Stimulated activated CD8-positive, alpha-beta memory T cell treated with anti-CD3 and anti-CD28 coated beads, Interleukin-4, amount 100 ng/mL, for 1 hour (primary cell): ENCODE results near the gene USP4.
"Not testable (repeated sequence)": the region's sequence is repeated elsewhere in the genome, so short reads cannot be mapped to it uniquely, and the experiment has no call there.

Source experiments
- DNase-seq, 2 donors: peaks; one replicate each; pipeline ENCODE4 v3.0.0-alpha.2; 2020; ENCODE audit warnings: low read depth in 2 of 2, low spot score in 1 of 2

Gene USP4

GRCh38 chr3:49351521-49352011 is 11.7 kb upstream of the USP4 start:
- no peak for DNase-seq

DNA sequence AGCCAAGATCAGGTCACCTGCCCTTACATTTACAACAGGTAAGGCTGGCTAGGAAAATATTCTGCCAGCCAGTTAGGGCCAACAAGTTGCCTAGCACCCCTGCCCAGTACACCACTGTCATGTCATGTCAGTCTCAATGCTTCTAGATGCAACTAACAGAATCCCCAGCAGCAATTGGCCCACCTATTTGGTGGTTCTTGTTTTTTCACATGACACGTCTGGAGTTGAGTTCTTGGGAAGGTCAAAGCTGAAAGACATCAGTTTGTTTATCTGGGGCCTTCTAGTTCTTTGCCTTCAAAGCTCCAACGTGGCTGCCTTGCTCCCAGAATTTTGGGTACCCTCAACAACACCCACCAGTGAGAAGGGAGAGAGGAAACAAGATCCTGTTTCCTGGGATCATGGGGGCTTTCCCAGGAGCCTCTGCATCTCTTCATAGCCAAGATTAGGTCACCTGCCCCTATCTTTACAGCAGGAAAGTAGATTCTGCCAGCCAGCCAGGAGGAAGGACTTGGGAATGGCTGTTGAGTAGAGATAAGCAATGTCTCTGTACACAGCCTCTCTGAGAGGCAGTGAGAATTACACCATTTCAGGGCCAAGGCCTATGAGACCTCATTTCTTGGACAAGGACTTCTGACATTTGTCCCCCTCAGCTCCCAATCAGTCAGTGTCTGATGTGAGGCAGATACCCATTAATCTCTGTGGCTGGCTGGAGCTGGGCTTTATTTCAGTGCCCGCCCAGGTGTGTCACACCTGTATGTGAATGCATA is 9.7 kb upstream of the USP4 start:
- DNase-seq, result no peak

- DNase-seq, result not testable (repeated sequence)
These were observed 8.5 kb upstream of the USP4 start for GRCh38 chr3:49348361-49348760.

GRCh38 chr3:49346797-49347251 is 7.0 kb upstream of the USP4 start:
- DNase-seq, result no peak

DNA sequence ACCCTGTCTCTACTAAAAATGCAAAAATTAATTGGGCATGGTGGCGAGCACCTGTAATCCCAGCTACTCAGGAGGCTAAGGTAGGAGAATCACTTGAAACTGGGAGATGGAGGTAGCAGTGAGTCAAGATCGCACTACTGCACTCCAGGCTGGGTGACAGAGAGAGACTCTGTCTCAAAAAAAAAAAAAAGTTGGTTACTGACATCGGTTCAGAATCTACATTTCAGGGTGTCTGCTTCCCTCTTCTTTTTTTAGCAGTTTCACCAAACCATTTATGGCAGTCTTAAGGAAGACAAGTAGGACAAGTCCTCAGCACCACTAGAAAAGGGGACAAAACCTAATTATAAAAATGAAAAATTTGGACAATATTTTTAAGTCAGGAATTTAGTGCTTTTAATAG is 3.3 kb upstream of the USP4 start:
- no peak for DNase-seq

DNA sequence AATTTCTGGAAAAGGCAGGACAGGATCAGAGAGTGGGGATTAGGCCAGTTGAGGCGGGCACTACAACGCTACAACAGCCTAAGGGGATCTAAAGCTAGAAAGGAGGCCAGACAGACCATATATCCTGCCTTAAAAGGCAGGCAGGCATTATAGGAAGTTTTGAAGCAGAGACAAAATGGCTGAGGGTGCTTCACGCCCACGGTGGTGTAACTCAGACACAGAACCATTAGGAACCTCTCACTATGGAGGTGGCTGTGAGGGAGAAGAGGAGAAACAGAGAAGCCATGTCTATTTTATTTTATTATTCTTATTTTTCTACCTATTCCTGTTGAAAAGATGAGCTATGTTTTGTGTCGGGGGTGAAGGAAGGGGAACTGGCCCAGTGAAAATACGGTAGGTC is 2.1 kb upstream of the USP4 start:
- DNase-seq, result no peak

GRCh38 chr3:49339581-49339940 is 292 bp downstream of the USP4 start:
- DNase-seq, result no peak

DNA sequence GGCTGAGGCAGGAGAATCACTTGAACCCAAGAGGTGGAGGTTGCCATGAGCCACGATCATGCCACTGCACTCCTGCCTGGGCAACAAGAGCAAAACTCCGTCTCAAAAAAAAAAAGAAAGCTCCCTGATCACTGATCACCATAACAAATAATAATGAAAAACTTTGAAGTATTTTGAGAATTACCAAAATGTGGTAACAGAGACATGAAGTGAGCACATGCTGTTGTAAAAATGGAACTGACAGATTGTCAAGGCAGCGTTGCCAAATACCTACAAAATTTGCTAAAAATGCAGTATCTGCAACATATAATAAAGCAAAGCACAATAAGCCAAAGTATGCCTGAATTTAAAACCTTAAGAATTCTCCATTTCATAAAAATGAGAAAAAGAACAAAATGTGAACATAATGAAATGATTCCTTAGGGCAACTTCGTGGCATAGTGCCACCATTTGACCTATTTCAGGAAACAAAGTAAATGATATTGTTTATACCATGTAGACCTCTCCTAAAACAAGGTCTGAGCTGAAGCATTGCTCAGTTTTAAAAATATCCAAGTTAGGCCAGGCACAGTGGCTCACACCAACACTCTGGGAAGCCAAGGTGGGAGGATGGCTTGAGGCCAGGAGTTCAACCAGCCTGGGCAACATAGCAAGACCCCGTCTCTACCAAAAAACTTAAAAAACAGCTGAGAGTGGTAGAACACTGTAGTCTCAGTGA is 5.8 kb downstream of the USP4 start:
- no peak for DNase-seq

GRCh38 chr3:49333091-49333490 is 6.8 kb downstream of the USP4 start:
- no peak for DNase-seq

- DNase-seq, result no peak
These were observed 10.7 kb downstream of the USP4 start for GRCh38 chr3:49329186-49329585.

DNA sequence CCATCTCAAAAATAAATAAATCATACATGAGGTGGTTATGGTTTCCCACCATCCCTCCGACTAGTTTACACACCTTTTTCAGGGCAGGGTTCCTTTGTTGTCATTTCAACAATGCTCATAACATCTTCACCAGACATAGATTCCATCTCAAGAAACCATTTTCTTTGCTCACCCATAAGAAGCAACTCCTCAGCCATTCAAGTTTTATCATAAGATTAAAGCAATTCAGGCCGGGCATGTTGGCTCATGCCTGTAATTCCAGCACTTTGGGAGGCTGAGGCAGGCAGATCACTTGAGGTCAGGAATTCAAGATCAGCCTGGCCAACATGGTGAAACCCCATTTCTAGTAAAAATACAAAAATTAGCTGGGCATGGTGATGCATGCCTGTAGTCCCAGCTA is 11.5 kb downstream of the USP4 start:
- DNase-seq, result not testable (repeated sequence)

DNA sequence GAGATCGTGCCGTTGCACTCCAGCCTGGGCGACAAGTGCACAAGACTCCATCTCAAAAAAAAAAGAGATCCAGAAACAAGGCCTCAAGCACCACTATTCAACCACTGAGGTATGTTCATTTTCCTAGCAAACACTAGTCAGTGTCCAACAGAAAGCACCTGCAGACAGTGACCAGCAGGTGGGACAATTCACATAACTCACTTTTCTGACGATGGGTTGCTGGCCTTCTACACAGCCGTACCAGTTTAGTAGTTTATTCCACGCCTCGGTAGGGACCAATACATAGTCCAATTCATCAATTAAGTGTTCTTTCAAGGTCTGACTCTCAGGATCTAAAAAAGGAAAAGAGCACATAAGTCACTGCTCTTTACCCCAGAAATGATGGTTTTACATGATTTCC is 12.4 kb downstream of the USP4 start:
- DNase-seq, result no peak

DNA sequence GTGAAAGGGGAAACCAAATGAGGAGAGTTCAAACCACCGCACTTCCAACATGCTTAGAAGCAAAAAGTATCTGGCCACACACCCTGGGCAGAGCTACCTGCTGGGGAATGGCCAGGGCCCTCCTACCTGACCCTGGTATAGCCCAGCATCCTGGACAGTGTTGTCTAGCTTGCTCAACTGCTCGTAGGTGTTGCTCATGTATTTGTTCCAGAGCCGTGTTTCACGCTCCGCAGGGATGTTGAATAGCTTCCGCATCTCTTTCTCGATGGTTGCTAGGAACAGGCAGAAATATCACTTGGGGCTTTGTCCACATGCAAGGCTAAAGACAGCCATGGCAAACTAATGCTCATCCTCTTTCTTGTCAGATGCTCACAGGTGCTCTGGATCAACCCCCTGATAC is 15.1 kb downstream of the USP4 start:
- no peak for DNase-seq

GRCh38 chr3:49316696-49317457 is 23.0 kb downstream of the USP4 start:
- no peak for DNase-seq

DNA sequence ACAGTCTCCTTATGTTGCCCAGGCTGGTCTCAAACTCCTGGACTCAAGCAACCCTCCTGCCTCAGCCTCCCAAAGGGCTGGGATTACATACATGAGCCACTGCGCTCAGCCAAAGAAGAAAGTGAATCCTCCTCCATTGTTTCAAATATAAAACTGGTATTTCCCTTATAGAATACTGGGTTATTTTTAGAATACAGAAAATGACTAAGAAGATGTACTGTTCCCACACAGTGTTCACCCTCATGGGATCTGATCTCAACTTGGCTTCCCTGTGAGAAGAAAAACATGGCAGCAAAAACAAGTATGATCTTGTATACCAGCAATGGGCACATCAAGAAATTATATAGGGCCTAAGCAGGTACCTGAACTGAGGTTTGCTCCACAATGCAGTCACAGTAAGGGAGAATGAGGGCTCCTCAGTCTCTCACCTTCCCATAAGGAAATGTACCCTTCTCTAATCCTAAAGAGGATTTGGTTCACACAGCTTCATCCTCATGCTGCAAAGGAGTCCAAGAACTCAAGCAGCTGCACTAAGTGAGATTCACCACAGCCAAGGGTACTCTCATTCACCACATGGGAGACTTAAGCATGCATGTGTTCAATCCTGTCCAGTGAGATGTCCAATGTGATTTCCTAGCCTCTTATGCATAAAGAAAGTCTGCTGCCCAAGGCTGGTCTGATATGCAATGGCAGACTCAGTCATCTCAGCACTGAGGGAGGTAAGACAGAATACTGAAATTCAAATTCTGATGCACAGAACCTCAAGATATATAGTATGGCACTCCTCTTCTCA is 25.8 kb downstream of the USP4 start:
- no peak for DNase-seq

- no peak for DNase-seq
These were observed 28.6 kb downstream of the USP4 start for GRCh38 chr3:49311283-49311682.

DNA sequence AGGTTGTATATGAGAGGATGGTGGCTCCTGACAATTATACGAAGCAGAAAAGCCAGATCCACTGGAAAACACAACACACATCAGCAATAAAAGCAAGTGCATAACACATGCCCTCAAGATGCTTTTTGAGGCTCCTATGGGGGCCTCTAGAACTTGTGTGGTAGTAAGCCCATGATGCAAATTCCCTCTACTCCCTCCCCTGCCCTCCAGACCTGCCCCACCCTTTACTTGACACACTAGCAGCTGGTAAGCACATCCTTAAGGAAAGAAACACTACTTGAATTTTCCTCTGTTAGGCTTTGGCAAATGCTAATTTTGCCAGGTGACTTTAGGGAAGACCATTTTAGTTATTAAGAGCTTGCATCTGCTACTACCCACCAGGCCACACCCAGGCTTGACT is 29.2 kb downstream of the USP4 start:
- DNase-seq, result no peak

DNA sequence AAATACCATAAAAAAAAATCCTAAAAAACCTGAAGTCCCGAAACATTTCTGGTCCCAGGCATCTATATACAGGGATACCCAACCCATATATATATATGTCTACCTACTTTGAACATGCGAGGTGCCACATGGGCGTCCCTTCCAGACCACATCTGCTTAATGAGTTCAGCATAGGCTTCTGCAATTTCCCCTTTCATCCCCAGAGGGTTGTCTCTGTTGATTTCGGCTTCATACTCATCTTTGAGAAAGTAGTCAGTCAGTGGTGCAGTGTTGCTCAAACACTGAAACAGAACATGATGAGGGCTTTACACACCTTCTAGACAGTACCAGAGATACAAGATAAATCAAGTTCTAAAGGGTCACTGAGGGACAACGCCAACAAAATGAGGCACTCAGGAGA is 34.2 kb downstream of the USP4 start:
- no peak for DNase-seq

DNA sequence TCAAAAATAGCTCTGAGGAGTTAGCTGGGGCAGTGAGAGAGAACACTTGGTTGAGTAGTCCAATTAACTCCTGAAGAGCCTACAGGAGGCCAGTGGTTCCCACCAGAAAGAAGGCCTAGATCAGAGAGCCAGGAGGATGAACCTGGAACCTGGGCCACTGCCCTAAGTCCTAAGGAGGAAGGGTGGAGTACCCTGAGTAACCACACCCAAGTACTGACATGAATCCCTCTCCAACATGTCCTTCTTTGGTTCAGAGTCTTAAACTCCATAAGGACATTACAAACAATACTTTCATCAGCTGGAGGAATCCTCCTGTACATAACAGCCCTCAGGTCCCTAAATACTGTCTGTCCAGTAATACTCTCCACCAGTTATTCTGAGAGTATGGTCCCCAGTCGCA is 37.2 kb downstream of the USP4 start:
- DNase-seq, result no peak

GRCh38 chr3:49300595-49300994 is 39.3 kb downstream of the USP4 start:
- DNase-seq, result no peak

GRCh38 chr3:49298511-49298910 is 41.3 kb downstream of the USP4 start:
- no peak for DNase-seq
